OCI-LY7 (cell line): Measurements from ENCODE around the gene TMEM213. TPM values are rescaled to one million over a fixed set of nuclear protein-coding genes. Genes with fewer than 3 reads are reported as not detected.

Experiments
- BruUV-seq: library from RNA; stranded (reverse); fragments of 400-500 nt; replicated peaks from 2 replicates; lab custom pipeline; 2021; lab: Mats Ljungman, UMichigan
- CTCF ChIA-PET: fragments of 300-600 bp; sonication (Branson Sonifier 250); formaldehyde crosslinking; loops from one replicate; lab custom pipeline; 2022; ENCODE audit warnings: antibody characterized with exemption; ENCODE audit not compliant: unreplicated experiment; lab: Charles Lee
- POLR2A ChIA-PET: fragments of 300-600 bp; sonication (Branson Sonifier 250); formaldehyde crosslinking; loops from one replicate; lab custom pipeline; 2022; ENCODE audit warnings: antibody characterized with exemption; lab: Charles Lee
- DNase-seq: peaks from one replicate; pipeline ENCODE4 v3.0.0-alpha.2; 2015; ENCODE audit warnings: low spot score
- H2AFZ ChIP-seq: fragments of 200-600 bp; sonication (generic), shearing (Covaris generic); 2 replicates; pipeline ENCODE4 v1.6.1; 2014; ENCODE audit warnings: mild to moderate bottlenecking, antibody characterized with exemption, low read length, moderate library complexity
- H3K27ac ChIP-seq: fragments of 200-600 bp; sonication (generic); 2 replicates; pipeline ENCODE4 v1.5.1; 2014; ENCODE audit warnings: mixed run types, low read depth, mild to moderate bottlenecking, moderate library complexity, low read length, inconsistent platforms; ENCODE audit not compliant: poor library complexity, severe bottlenecking
- H3K36me3 ChIP-seq: fragments of 200-600 bp; sonication (generic); 2 replicates; pipeline ENCODE4 v1.6.1; 2014; ENCODE audit warnings: mild to moderate bottlenecking, antibody characterized with exemption, low read length, moderate library complexity, mixed read lengths; ENCODE audit not compliant: insufficient read depth
- H3K4me1 ChIP-seq: fragments of 200-600 bp; sonication (generic); 2 replicates; pipeline ENCODE4 v1.5.1; 2014; ENCODE audit warnings: mild to moderate bottlenecking, low read length; ENCODE audit not compliant: insufficient read depth, poor library complexity, severe bottlenecking
- H3K4me2 ChIP-seq: fragments of 200-600 bp; sonication (generic); 2 replicates; pipeline ENCODE4 v1.6.1; 2014; ENCODE audit warnings: mild to moderate bottlenecking, low read length
- H3K4me3 ChIP-seq: fragments of 200-600 bp; sonication (generic); 2 replicates; pipeline ENCODE4 v1.5.1; 2014; ENCODE audit warnings: mild to moderate bottlenecking, low read depth, low read length; ENCODE audit not compliant: poor library complexity, severe bottlenecking
- H3K79me2 ChIP-seq: fragments of 200-600 bp; sonication (generic); 2 replicates; pipeline ENCODE4 v1.6.1; 2016; ENCODE audit warnings: low read depth, mild to moderate bottlenecking, low read length, moderate library complexity, mixed read lengths; ENCODE audit not compliant: insufficient read depth
- H3K9me2 ChIP-seq: fragments of 200-600 bp; sonication (generic); 2 replicates; pipeline ENCODE4 v1.6.1; 2016; ENCODE audit warnings: mild to moderate bottlenecking, low read length, mixed read lengths; ENCODE audit not compliant: insufficient read depth
- H3K9me3 ChIP-seq: fragments of 200-600 bp; sonication (generic); 2 replicates; pipeline ENCODE4 v1.6.1; 2014; ENCODE audit warnings: mild to moderate bottlenecking, mixed run types, low read length, mixed read lengths
- H4K20me1 ChIP-seq: fragments of 200-600 bp; sonication (generic); 2 replicates; pipeline ENCODE4 v1.6.1; 2014; ENCODE audit warnings: mild to moderate bottlenecking, antibody characterized with exemption, low read length, moderate library complexity, mixed read lengths; ENCODE audit not compliant: insufficient read depth
- CTCF ChIP-seq: fragments of 200-600 bp; sonication (generic); conservative IDR thresholded peaks from 2 replicates; pipeline ENCODE4 v1.5.1; 2014; ENCODE audit warnings: mild to moderate bottlenecking, antibody characterized with exemption, low read length, moderate library complexity, mixed read lengths
- EZH2phosphoT487 ChIP-seq: fragments of 200-600 bp; sonication (generic); IDR thresholded peaks from 2 replicates; pipeline ENCODE4 v1.6.1; 2018; ENCODE audit warnings: low read depth, borderline replicate concordance, mild to moderate bottlenecking, mixed run types, antibody characterized with exemption, low read length, moderate library complexity, mixed read lengths
- intact Hi-C: fragments of 100-400 bp; cut with micrococcal nuclease; formaldehyde crosslinking; loops from one replicate; pipeline ENCODE4 v1.10.0; 2022; ENCODE audit not compliant: unreplicated experiment
- total RNA-seq, 2 experiments: library from RNA; depleted of rRNA in 1 of 2; stranded (reverse); fragments of >200 nt in 1 of 2; shearing (Covaris generic) in 1 of 2; gene quantifications; 2 replicates each; pipeline ENCODE4 v1.2.3, GENCODE V29; 2014 to 2022

TMEM213 gene
- total RNA-seq, 2 experiments from 2014 or later = not detected

GRCh38 chr7:138755331-138755747, 42.5 kb upstream of the TMEM213 start:
- ChIA-PET POLR2A (interaction anchor here (0.9 kb wide), 1 partner anchor 40 kb away, joined by 3 read pairs; no protein-coding TSS in a partner anchor), CTCF (no interaction called here)
- no TSS peak for BruUV-seq
- no peaks in the 10 kb centered on the region for H4K20me1 ChIP-seq
- no peak overlapping the region for H3K4me2 ChIP-seq
- TF ChIP-seq CTCF = no peak
- no peak for TF ChIP-seq EZH2phosphoT487
- no peak overlapping the region for H3K27ac ChIP-seq
- H3K4me3 ChIP-seq = no peak overlapping the region
- H3K36me3 ChIP-seq = no peaks in the 10 kb centered on the region
- no peaks in the 10 kb centered on the region for H3K79me2 ChIP-seq
- H3K9me3 ChIP-seq = no peaks in the 10 kb centered on the region
- no peak overlapping the region for H2AFZ ChIP-seq
- H3K4me1 ChIP-seq = peaks cover 8% of the 10 kb centered on the region
- no peak for DNase-seq
- H3K9me2 ChIP-seq = no peaks in the 10 kb centered on the region
- intact Hi-C loops = no loop called here

GRCh38 chr7:138755842-138756590, 41.8 kb upstream of the TMEM213 start:
- intact Hi-C loops = no loop called here
- no peaks in the 10 kb centered on the region for H3K36me3 ChIP-seq
- no peak overlapping the region for H2AFZ ChIP-seq
- H3K79me2 ChIP-seq = no peaks in the 10 kb centered on the region
- H3K9me3 ChIP-seq = no peaks in the 10 kb centered on the region
- H3K4me3 ChIP-seq = no peak overlapping the region
- no peak for TF ChIP-seq CTCF
- no peak for TF ChIP-seq EZH2phosphoT487
- CTCF ChIA-PET = no interaction called here
- DNase-seq = no peak
- no peaks in the 10 kb centered on the region for H4K20me1 ChIP-seq
- H3K9me2 ChIP-seq = no peaks in the 10 kb centered on the region
- H3K4me1 ChIP-seq = peaks cover 8% of the 10 kb centered on the region
- no peak overlapping the region for H3K27ac ChIP-seq
- BruUV-seq = no TSS peak
- POLR2A ChIA-PET = interaction anchor here (0.9 kb wide), 1 partner anchor 40 kb away, joined by 3 read pairs; no protein-coding TSS in a partner anchor
- no peak overlapping the region for H3K4me2 ChIP-seq

GRCh38 chr7:138756591-138757242, 41.1 kb upstream of the TMEM213 start:
- CTCF ChIA-PET = no interaction called here
- H2AFZ ChIP-seq = no peak overlapping the region

More at GRCh38 chr7:138756591-138757242, 41.1 kb upstream of the TMEM213 start:
- no peak for DNase-seq
- POLR2A ChIA-PET = interaction anchor here (0.6 to 0.9 kb wide), 2 partner anchors 41 to 185 kb away, joined by 3 read pairs; no protein-coding TSS in a partner anchor
- H3K4me3 ChIP-seq = no peak overlapping the region
- no peaks in the 10 kb centered on the region for H4K20me1 ChIP-seq
- no peaks in the 10 kb centered on the region for H3K36me3 ChIP-seq
- no peak overlapping the region for H3K27ac ChIP-seq
- intact Hi-C loops = no loop called here
- H3K79me2 ChIP-seq = no peaks in the 10 kb centered on the region
- H3K4me1 ChIP-seq = peaks cover 8% of the 10 kb centered on the region
- no peak overlapping the region for H3K4me2 ChIP-seq
- no TSS peak for BruUV-seq
- H3K9me2 ChIP-seq = no peaks in the 10 kb centered on the region
- H3K9me3 ChIP-seq = no peaks in the 10 kb centered on the region
- no peak for TF ChIP-seq EZH2phosphoT487
- no peak for TF ChIP-seq CTCF
